DND-41 (cell line): ENCODE results near the gene MAPK13.

Experiments
- ATAC-seq: fragments of 200-7000 bp; cut with Tn5 transposase; 3 replicates; pipeline ENCODE4 v1.9.1; 2021; ENCODE audit warnings: low read depth; ENCODE audit not compliant: insufficient read depth
- DNase-seq: peaks from one replicate; pipeline ENCODE4 v3.0.0-alpha.2; 2020
- H2AFZ ChIP-seq: 2 replicates; pipeline ENCODE4 v1.6.0; 2012; ENCODE audit warnings: low read depth, low read length
- H3K27ac ChIP-seq: 2 replicates; pipeline ENCODE4 v1.5.1; 2012; ENCODE audit warnings: low read length, inconsistent platforms
- H3K27me3 ChIP-seq: fragments of 200-600 bp; sonication (generic); 2 replicates; pipeline ENCODE4 v1.6.0; 2012; ENCODE audit warnings: low read length, mild to moderate bottlenecking, inconsistent platforms; ENCODE audit not compliant: insufficient read depth, poor library complexity
- H3K36me3 ChIP-seq: 2 replicates; pipeline ENCODE4 v1.5.1; 2012; ENCODE audit warnings: low read length, inconsistent platforms; ENCODE audit not compliant: insufficient read depth
- H3K4me1 ChIP-seq: 2 replicates; pipeline ENCODE4 v1.5.1; 2012; ENCODE audit warnings: mild to moderate bottlenecking, low read length; ENCODE audit not compliant: insufficient read depth
- H3K4me2 ChIP-seq: 2 replicates; pipeline ENCODE4 v1.6.0; 2012; ENCODE audit warnings: mild to moderate bottlenecking, moderate library complexity, low read length, inconsistent platforms; ENCODE audit not compliant: insufficient read depth
- H3K4me3 ChIP-seq, 2 experiments: fragments of 200-600 bp in 1 of 2; shearing (Covaris generic) in 1 of 2; 2 replicates each; pipeline ENCODE4 v1.5.1; 2012 to 2016; ENCODE audit warnings: inconsistent platforms in 2 of 2, low read length in 2 of 2, mild to moderate bottlenecking in 2 of 2, low read depth in 1 of 2, moderate library complexity in 1 of 2
- H3K79me2 ChIP-seq: 2 replicates; pipeline ENCODE4 v1.6.0; 2012; ENCODE audit warnings: low read length, inconsistent platforms; ENCODE audit not compliant: insufficient read depth
- H3K9ac ChIP-seq: 2 replicates; pipeline ENCODE4 v1.6.0; 2012; ENCODE audit warnings: low read depth, mild to moderate bottlenecking, inconsistent platforms, low read length, moderate library complexity
- H3K9me3 ChIP-seq: 2 replicates; pipeline ENCODE4 v1.5.1; 2012; ENCODE audit warnings: low read length, moderate library complexity, mild to moderate bottlenecking, inconsistent platforms; ENCODE audit not compliant: insufficient read depth, severe bottlenecking
- H4K20me1 ChIP-seq: 2 replicates; pipeline ENCODE4 v1.6.0; 2012; ENCODE audit warnings: low read length; ENCODE audit not compliant: insufficient read depth
- CTCF ChIP-seq: IDR thresholded peaks from 2 replicates; pipeline ENCODE4 v1.5.1; 2012; ENCODE audit warnings: borderline replicate concordance, low read length, moderate library complexity, mild to moderate bottlenecking; ENCODE audit not compliant: poor library complexity, severe bottlenecking; ENCODE audit errors: extremely low read depth
- EZH2 ChIP-seq: IDR thresholded peaks from 3 replicates; pipeline ENCODE4 v1.6.1; 2012; ENCODE audit warnings: borderline replicate concordance, low read depth, mild to moderate bottlenecking, moderate library complexity, low read length, inconsistent platforms; ENCODE audit not compliant: severe bottlenecking

Gene MAPK13

GRCh38 chr6:36126121-36126520 lies 4.2 kb upstream of the MAPK13 start:
- ATAC-seq (no peak), DNase-seq (no peak)
- Histone ChIP-seq H3K27ac (no peak overlapping the region), H3K4me3 (no peak overlapping the region), H2AFZ (no peak overlapping the region), H3K4me2 (no peak overlapping the region), H3K9ac (no peak overlapping the region), H3K9me3 (no peaks in the 10 kb centered on the region), H3K79me2 (no peaks in the 10 kb centered on the region), H3K36me3 (no peaks in the 10 kb centered on the region), H3K27me3 (no peaks in the 10 kb centered on the region), H4K20me1 (no peaks in the 10 kb centered on the region; the same call in 1 of the 2 replicates), H3K4me1 (peaks cover 4% of the 10 kb centered on the region; the same call in 1 of the 2 replicates)
- TF ChIP-seq CTCF, result no peak
- no peak for TF ChIP-seq EZH2

GRCh38 chr6:36126553-36127458 lies 3.5 kb upstream of the MAPK13 start:
- Histone ChIP-seq H3K9ac (no peak overlapping the region), H3K79me2 (no peaks in the 10 kb centered on the region), H3K9me3 (no peaks in the 10 kb centered on the region), H3K4me3 (no peak overlapping the region), H3K36me3 (no peaks in the 10 kb centered on the region), H4K20me1 (no peaks in the 10 kb centered on the region; the same call in 1 of the 2 replicates), H2AFZ (no peak overlapping the region), H3K27me3 (no peaks in the 10 kb centered on the region), H3K4me1 (peaks cover 4% of the 10 kb centered on the region; the same call in 1 of the 2 replicates), H3K27ac (no peak overlapping the region), H3K4me2 (no peak overlapping the region)
- DNase-seq, result no peak
- no peak for ATAC-seq
- TF ChIP-seq CTCF (no peak), EZH2 (no peak)

GRCh38 chr6:36127462-36128016 lies 2.8 kb upstream of the MAPK13 start:
- DNase-seq (no peak), ATAC-seq (no peak)
- H3K9me3 ChIP-seq, result no peaks in the 10 kb centered on the region
- no peaks in the 10 kb centered on the region for H3K79me2 ChIP-seq
- H2AFZ ChIP-seq, result no peak overlapping the region
- no peak overlapping the region for H3K9ac ChIP-seq
- no peaks in the 10 kb centered on the region for H3K27me3 ChIP-seq
- no peak overlapping the region for H3K27ac ChIP-seq
- H3K36me3 ChIP-seq, result no peaks in the 10 kb centered on the region
- H3K4me2 ChIP-seq, result no peak overlapping the region
- no peaks in the 10 kb centered on the region for H4K20me1 ChIP-seq
- TF ChIP-seq CTCF (no peak), EZH2 (no peak)
- no peak overlapping the region for H3K4me3 ChIP-seq
- H3K4me1 ChIP-seq, result peaks cover 4% of the 10 kb centered on the region; the same call in 1 of the 2 replicates
